Neuronal stem cell (in vitro differentiated cells): ENCODE data around the gene ADAM30.

Experiments used
- DNase-seq: peaks from one replicate; pipeline ENCODE4 v3.0.0-alpha.2; 2013; ENCODE audit warnings: low spot score
- H2AFZ ChIP-seq: one replicate; pipeline ENCODE4 v1.6.1; 2013; ENCODE audit warnings: mild to moderate bottlenecking, low read length, inconsistent platforms
- H2AK5ac ChIP-seq: 2 replicates; pipeline ENCODE4 v1.6.1; 2013; ENCODE audit warnings: low read depth, mild to moderate bottlenecking, inconsistent platforms, low read length, moderate library complexity, mixed read lengths
- H2BK120ac ChIP-seq: 2 replicates; pipeline ENCODE4 v1.6.1; 2013; ENCODE audit warnings: low read depth, mild to moderate bottlenecking, inconsistent platforms, low read length, moderate library complexity, mixed read lengths
- H2BK12ac ChIP-seq: one replicate; pipeline ENCODE4 v1.6.1; 2013; ENCODE audit warnings: low read length, inconsistent platforms
- H2BK15ac ChIP-seq: 2 replicates; pipeline ENCODE4 v1.6.1; 2013; ENCODE audit warnings: mild to moderate bottlenecking, low read length, inconsistent platforms, mixed read lengths
- H2BK5ac ChIP-seq: one replicate; pipeline ENCODE4 v1.6.1; 2013; ENCODE audit warnings: inconsistent platforms, mild to moderate bottlenecking, low read length, moderate library complexity
- H3K14ac ChIP-seq: one replicate; pipeline ENCODE4 v1.6.1; 2013; ENCODE audit warnings: low read length, inconsistent platforms
- H3K18ac ChIP-seq: 2 replicates; pipeline ENCODE4 v1.6.1; 2013; ENCODE audit warnings: low read length, inconsistent platforms
- H3K23ac ChIP-seq: 2 replicates; pipeline ENCODE4 v1.6.1; 2013; ENCODE audit warnings: low read depth, mild to moderate bottlenecking, mixed read lengths, low read length, inconsistent platforms; ENCODE audit not compliant: poor library complexity
- H3K27ac ChIP-seq: replicated peaks from 3 replicates; pipeline ENCODE4 v1.5.1; 2013; ENCODE audit warnings: low read length, inconsistent platforms
- H3K27me3 ChIP-seq, 3 experiments: 2 replicates each; pipeline ENCODE4 v1.6.1; 2013; ENCODE audit warnings: low read length in 3 of 3, mild to moderate bottlenecking in 2 of 3, inconsistent platforms in 1 of 3, low read depth in 1 of 3, mixed read lengths in 1 of 3, moderate library complexity in 1 of 3; ENCODE audit not compliant: control insufficient read depth in 3 of 3, insufficient read depth in 3 of 3
- H3K36me3 ChIP-seq, 2 donors: replicated peaks in 1 of 2; 2 replicates each; pipeline ENCODE4 v1.6.1; 2013; ENCODE audit warnings: low read length in 2 of 2; ENCODE audit not compliant: control insufficient read depth in 2 of 2, insufficient read depth in 2 of 2
- H3K4ac ChIP-seq: 2 replicates; pipeline ENCODE4 v1.6.1; 2013; ENCODE audit warnings: inconsistent platforms, mild to moderate bottlenecking, low read length, moderate library complexity
- H3K4me1 ChIP-seq, 2 donors: 1 replicate in 1 of 2; 2 replicates in 1 of 2; pipeline ENCODE4 v1.6.1; 2013; ENCODE audit warnings: low read length in 2 of 2, low read depth in 1 of 2; ENCODE audit not compliant: control insufficient read depth in 2 of 2, insufficient read depth in 1 of 2
- H3K4me2 ChIP-seq: one replicate; pipeline ENCODE4 v1.6.1; 2013; ENCODE audit warnings: mild to moderate bottlenecking, low read length, inconsistent platforms; ENCODE audit not compliant: insufficient read depth, poor library complexity, severe bottlenecking
- H3K4me3 ChIP-seq, 2 donors: 2 replicates each; pipeline ENCODE4 v1.5.1; 2013; ENCODE audit warnings: low read length in 2 of 2, mild to moderate bottlenecking in 2 of 2, inconsistent platforms in 1 of 2, moderate library complexity in 1 of 2
- H3K79me1 ChIP-seq: one replicate; pipeline ENCODE4 v1.6.1; 2013; ENCODE audit warnings: low read depth, mild to moderate bottlenecking, inconsistent platforms, low read length, moderate library complexity
- H3K9ac ChIP-seq: one replicate; pipeline ENCODE4 v1.6.1; 2013; ENCODE audit warnings: mild to moderate bottlenecking, low read depth, low read length, inconsistent platforms; ENCODE audit not compliant: poor library complexity
- H3K9me3 ChIP-seq, 2 donors: replicated peaks in 1 of 2; 2 replicates each; pipeline versions ENCODE3 to v1.6.1; 2013; ENCODE audit warnings: low read length in 2 of 2, mild to moderate bottlenecking in 2 of 2, inconsistent platforms in 1 of 2, low read depth in 1 of 2, mixed read lengths in 1 of 2, moderate library complexity in 1 of 2; ENCODE audit not compliant: control insufficient read depth in 2 of 2, insufficient read depth in 1 of 2
- H4K8ac ChIP-seq: one replicate; pipeline ENCODE4 v1.6.1; 2013; ENCODE audit warnings: low read depth, mild to moderate bottlenecking, inconsistent platforms, low read length, moderate library complexity
- H4K91ac ChIP-seq: one replicate; pipeline ENCODE4 v1.6.1; 2013; ENCODE audit warnings: low read length, low read depth, mild to moderate bottlenecking, inconsistent platforms; ENCODE audit not compliant: poor library complexity
- WGBS, 2 donors: extraction: QIAGEN DNeasy Blood & Tissue Kit; methylation state at CpG; one replicate each; pipeline ENCODE4 v1.1.7; 2013; ENCODE audit warnings: missing lambda C conversion rate in 2 of 2, mixed read lengths in 1 of 2; ENCODE audit not compliant: insufficient read length in 2 of 2, insufficient replicate concordance in 1 of 2; ENCODE audit errors: extremely low coverage in 2 of 2; 5-methylcytosine and 5-hydroxymethylcytosine counted together

The ADAM30 gene

DNA sequence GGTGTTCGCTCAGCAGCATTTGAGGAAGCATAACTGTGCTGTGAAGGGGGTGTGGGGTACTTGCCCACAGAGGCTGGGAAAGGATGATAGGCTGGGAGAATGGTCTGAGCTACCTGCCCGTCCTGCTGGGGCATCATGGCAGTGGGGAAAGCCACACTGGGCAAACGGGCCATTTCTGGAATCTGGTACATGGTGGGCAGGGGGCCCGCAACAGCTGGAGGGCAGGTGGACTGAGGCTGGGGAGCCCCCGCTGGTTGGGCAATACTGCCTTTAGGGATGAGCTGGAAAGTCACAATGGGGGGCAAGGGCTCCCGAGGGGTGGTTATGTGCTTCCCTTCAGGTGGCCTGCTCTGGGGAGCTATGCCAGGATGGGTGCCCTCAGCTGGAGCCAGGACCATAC is 19.2 kb upstream of the ADAM30 start:
- no peak overlapping the region for H2BK15ac ChIP-seq
- H2AK5ac ChIP-seq = no peak overlapping the region
- no peak overlapping the region for H2BK120ac ChIP-seq
- H4K8ac ChIP-seq = no peak overlapping the region
- no peaks in the 10 kb centered on the region for H3K4me1 ChIP-seq
- no peaks in the 10 kb centered on the region for H3K9me3 ChIP-seq
- H3K9ac ChIP-seq = no peak overlapping the region
- no peak for DNase-seq
- H3K4me3 ChIP-seq = no peak overlapping the region
- no peak overlapping the region for H2BK12ac ChIP-seq
- no peak overlapping the region for H2BK5ac ChIP-seq
- H3K27me3 ChIP-seq = no peaks in the 10 kb centered on the region
- H3K4me2 ChIP-seq = no peak overlapping the region
- H3K23ac ChIP-seq = no peak overlapping the region
- H4K91ac ChIP-seq = no peak overlapping the region
- no peak overlapping the region for H3K4ac ChIP-seq
- peaks cover 40 to 81% of the 10 kb centered on the region in 2 donors for H3K36me3 ChIP-seq
- no CpG with 5 or more reads among the region's 6 CpGs for WGBS, 2 donors
- H3K79me1 ChIP-seq = no peaks in the 10 kb centered on the region
- no peak overlapping the region for H2AFZ ChIP-seq
- H3K14ac ChIP-seq = no peak overlapping the region
- H3K27ac ChIP-seq = no peak overlapping the region
- H3K18ac ChIP-seq = no peak overlapping the region

DNA sequence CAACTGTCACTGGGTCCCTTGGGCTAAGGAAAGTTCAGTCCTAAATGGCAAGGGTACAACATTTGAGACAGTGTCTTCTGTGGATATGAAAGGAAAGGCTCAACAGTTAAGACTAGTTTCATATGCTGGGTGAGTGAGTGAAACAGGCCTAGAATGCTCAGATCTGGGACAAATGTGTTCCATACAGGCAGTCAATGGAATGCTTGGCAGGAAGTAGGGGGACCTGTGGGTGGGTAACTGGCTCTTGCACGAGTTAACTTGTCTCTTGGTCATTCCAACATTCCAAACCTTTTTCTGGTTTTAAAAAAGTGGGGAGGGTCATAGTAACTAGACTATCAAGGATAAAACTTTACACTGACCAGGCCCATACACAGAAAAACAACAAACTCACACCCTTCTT is 17.8 kb upstream of the ADAM30 start:
- no peak overlapping the region for H3K4me3 ChIP-seq
- peaks cover 0 to 1% of the 10 kb centered on the region in 2 donors for H3K4me1 ChIP-seq
- no peak overlapping the region for H2BK120ac ChIP-seq
- peaks cover 32 to 66% of the 10 kb centered on the region in 2 donors for H3K36me3 ChIP-seq
- H3K14ac ChIP-seq = no peak overlapping the region
- no peak overlapping the region for H2BK15ac ChIP-seq
- H2BK5ac ChIP-seq = no peak overlapping the region
- no peak overlapping the region for H3K27ac ChIP-seq
- no peak overlapping the region for H3K18ac ChIP-seq
- no peaks in the 10 kb centered on the region for H3K27me3 ChIP-seq
- no peak overlapping the region for H3K4ac ChIP-seq
- no peaks in the 10 kb centered on the region for H3K9me3 ChIP-seq
- no peak overlapping the region for H4K8ac ChIP-seq
- WGBS, 2 donors = no CpG with 5 or more reads among the region's 1 CpG
- H4K91ac ChIP-seq = no peak overlapping the region
- no peak overlapping the region for H2BK12ac ChIP-seq
- H2AFZ ChIP-seq = no peak overlapping the region
- no peak for DNase-seq
- no peak overlapping the region for H3K9ac ChIP-seq
- H3K79me1 ChIP-seq = no peaks in the 10 kb centered on the region
- H3K4me2 ChIP-seq = no peak overlapping the region
- H2AK5ac ChIP-seq = no peak overlapping the region
- no peak overlapping the region for H3K23ac ChIP-seq

DNA sequence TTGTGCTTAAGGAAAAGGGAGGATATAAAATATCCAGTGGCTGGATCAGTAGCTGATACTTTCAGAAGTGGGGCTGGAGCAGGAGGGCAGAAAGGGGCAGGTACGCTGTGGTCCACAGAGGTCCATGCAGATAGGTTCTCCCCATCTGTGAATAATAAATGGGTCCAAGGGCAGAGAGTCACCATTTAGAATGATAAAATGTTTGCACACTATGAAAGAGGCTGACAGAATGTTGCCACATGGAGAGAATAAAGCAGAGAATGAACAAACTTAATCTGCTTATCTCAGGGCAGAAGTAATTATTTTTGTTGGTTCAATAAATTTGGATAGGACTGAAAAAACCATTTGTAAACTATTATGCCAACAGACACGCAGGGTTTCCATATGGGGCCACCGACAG is 16.6 kb upstream of the ADAM30 start:
- H3K36me3 ChIP-seq = peaks cover 25 to 55% of the 10 kb centered on the region in 2 donors
- no peak overlapping the region for H4K8ac ChIP-seq
- H2BK12ac ChIP-seq = no peak overlapping the region
- H3K14ac ChIP-seq = no peak overlapping the region
- H4K91ac ChIP-seq = no peak overlapping the region
- no peak overlapping the region for H3K4me3 ChIP-seq
- no peak overlapping the region for H3K9ac ChIP-seq
- peaks cover 0 to 1% of the 10 kb centered on the region in 2 donors for H3K4me1 ChIP-seq
- no peak overlapping the region for H2BK15ac ChIP-seq
- H3K27me3 ChIP-seq = no peaks in the 10 kb centered on the region
- H2BK120ac ChIP-seq = no peak overlapping the region
- no peak overlapping the region for H3K4ac ChIP-seq
- no peak overlapping the region for H2BK5ac ChIP-seq
- H3K79me1 ChIP-seq = no peaks in the 10 kb centered on the region
- H3K27ac ChIP-seq = no peak overlapping the region
- no peak overlapping the region for H3K23ac ChIP-seq
- no peak overlapping the region for H3K18ac ChIP-seq
- H3K9me3 ChIP-seq = no peaks in the 10 kb centered on the region
- H2AFZ ChIP-seq = no peak overlapping the region
- DNase-seq = no peak
- no peak overlapping the region for H3K4me2 ChIP-seq
- WGBS, 2 donors = no CpG with 5 or more reads among the region's 3 CpGs
- no peak overlapping the region for H2AK5ac ChIP-seq

DNA sequence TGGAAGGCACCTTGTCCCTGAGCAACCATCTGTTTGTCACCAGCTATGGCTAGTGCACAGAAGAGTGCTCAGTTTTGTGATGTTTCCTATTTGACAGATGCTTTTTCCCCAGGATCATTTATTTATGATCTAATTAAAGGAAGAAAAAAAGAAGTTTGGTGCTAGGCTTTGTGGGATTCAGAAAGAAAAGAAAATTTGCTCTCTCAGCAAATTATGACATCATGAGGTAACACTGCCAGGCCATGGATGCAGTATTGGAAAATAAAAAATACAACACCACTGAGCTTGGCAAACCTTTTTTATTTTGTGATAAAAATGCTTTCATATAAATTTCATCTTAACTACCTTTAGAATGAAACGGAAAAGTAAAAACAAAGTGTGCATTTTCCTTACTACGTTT is 15.5 kb upstream of the ADAM30 start:
- H2BK120ac ChIP-seq = no peak overlapping the region
- H3K4me1 ChIP-seq = peaks cover 0 to 1% of the 10 kb centered on the region in 2 donors
- H3K23ac ChIP-seq = no peak overlapping the region
- H2AFZ ChIP-seq = no peak overlapping the region
- no peak overlapping the region for H3K4me2 ChIP-seq
- no peak overlapping the region for H3K18ac ChIP-seq
- H3K79me1 ChIP-seq = no peaks in the 10 kb centered on the region
- H3K14ac ChIP-seq = no peak overlapping the region
- no peak overlapping the region for H3K4ac ChIP-seq
- no CpG with 5 or more reads among the region's 2 CpGs for WGBS, 2 donors
- no peak overlapping the region for H2BK15ac ChIP-seq
- H3K27ac ChIP-seq = no peak overlapping the region
- H2BK5ac ChIP-seq = no peak overlapping the region
- no peak overlapping the region for H4K91ac ChIP-seq
- no peaks in the 10 kb centered on the region for H3K27me3 ChIP-seq
- no peak overlapping the region for H3K9ac ChIP-seq
- H3K36me3 ChIP-seq = peaks cover 22 to 43% of the 10 kb centered on the region in 2 donors
- no peak overlapping the region for H4K8ac ChIP-seq
- H3K9me3 ChIP-seq = no peaks in the 10 kb centered on the region
- H2BK12ac ChIP-seq = no peak overlapping the region
- DNase-seq = no peak
- no peak overlapping the region for H3K4me3 ChIP-seq
- H2AK5ac ChIP-seq = no peak overlapping the region
